Smooth muscle cell (in vitro differentiated cells): ENCODE results near the gene BUB1B. TPM values are rescaled to one million over a fixed set of nuclear protein-coding genes. Genes with fewer than 3 reads are reported as not detected.

Source experiments
- DNase-seq: peaks from one replicate; lab custom pipeline; 2025; ENCODE audit not compliant: unreplicated experiment; lab: John Stamatoyannopoulos, UW
- H2AFZ ChIP-seq: fragments of 200-600 bp; sonication (generic); 2 replicates; pipeline ENCODE4 v1.6.0; 2016; ENCODE audit warnings: antibody characterized with exemption, low read depth, mild to moderate bottlenecking
- H3F3A ChIP-seq: fragments of 200-600 bp; sonication (generic); 2 replicates; pipeline ENCODE4 v1.6.0; 2017; ENCODE audit warnings: antibody characterized with exemption, low read depth
- H3K27ac ChIP-seq: fragments of 200-600 bp; sonication (generic); 2 replicates; pipeline ENCODE4 v1.5.1; 2016; ENCODE audit warnings: low read depth, mild to moderate bottlenecking
- H3K27me3 ChIP-seq: fragments of 200-600 bp; sonication (generic); 2 replicates; pipeline ENCODE4 v1.6.1; 2016; ENCODE audit warnings: low read depth, mild to moderate bottlenecking
- H3K36me3 ChIP-seq: fragments of 200-600 bp; sonication (generic); 2 replicates; pipeline ENCODE4 v1.5.1; 2016; ENCODE audit warnings: low read depth
- H3K4me1 ChIP-seq: fragments of 200-600 bp; sonication (generic); 2 replicates; pipeline ENCODE4 v1.5.1; 2016; ENCODE audit warnings: low read depth
- H3K4me2 ChIP-seq: fragments of 200-600 bp; sonication (generic); 2 replicates; pipeline ENCODE4 v1.6.0; 2016; ENCODE audit warnings: mild to moderate bottlenecking
- H3K4me3 ChIP-seq: fragments of 200-600 bp; sonication (generic); 2 replicates; pipeline ENCODE4 v1.5.1; 2016; ENCODE audit warnings: mild to moderate bottlenecking
- H3K79me2 ChIP-seq: fragments of 200-600 bp; sonication (generic); 2 replicates; pipeline ENCODE4 v1.6.0; 2016; ENCODE audit warnings: low read depth, mild to moderate bottlenecking
- H3K9ac ChIP-seq: fragments of 200-600 bp; sonication (generic); 2 replicates; pipeline ENCODE4 v1.6.0; 2016; ENCODE audit warnings: low read depth
- H3K9me3 ChIP-seq: fragments of 200-600 bp; sonication (generic); replicated peaks from 2 replicates; pipeline ENCODE4 v1.5.1; 2016; ENCODE audit warnings: low read depth
- H4K20me1 ChIP-seq: fragments of 200-600 bp; sonication (generic); 2 replicates; pipeline ENCODE4 v1.6.0; 2016; ENCODE audit warnings: low read depth
- WGBS: methylation state at CpG from one replicate; pipeline ENCODE4 v1.1.7; 2016; ENCODE audit warnings: low lambda C conversion rate; 5-methylcytosine and 5-hydroxymethylcytosine counted together
- polyA plus RNA-seq: library from polyadenylated mRNA; unstranded; fragments of >200 nt; fragmentation: Nextera tagmentation; extraction: Ambion mirVana; gene quantifications from 2 replicates; pipeline ENCODE4 v1.2.1, GENCODE V29; 2016
- total RNA-seq: library from RNA; depleted of rRNA; stranded (reverse); fragments of >200 nt; gene quantifications from 2 replicates; pipeline ENCODE4 v1.2.3, GENCODE V29; 2014
- TF ChIP-seq, protein P1 (sequence below): fragments of 200-600 bp; sonication (generic); IDR thresholded peaks from 2 replicates; pipeline ENCODE4 v1.5.1; 2017; ENCODE audit warnings: borderline replicate concordance, mild to moderate bottlenecking, antibody characterized with exemption; ENCODE audit not compliant: insufficient read depth, poor library complexity, severe bottlenecking

BUB1B gene
- total and polyA plus RNA-seq, 2 experiments from 2014 or later, result 5.8 to 15.0 TPM

DNA sequence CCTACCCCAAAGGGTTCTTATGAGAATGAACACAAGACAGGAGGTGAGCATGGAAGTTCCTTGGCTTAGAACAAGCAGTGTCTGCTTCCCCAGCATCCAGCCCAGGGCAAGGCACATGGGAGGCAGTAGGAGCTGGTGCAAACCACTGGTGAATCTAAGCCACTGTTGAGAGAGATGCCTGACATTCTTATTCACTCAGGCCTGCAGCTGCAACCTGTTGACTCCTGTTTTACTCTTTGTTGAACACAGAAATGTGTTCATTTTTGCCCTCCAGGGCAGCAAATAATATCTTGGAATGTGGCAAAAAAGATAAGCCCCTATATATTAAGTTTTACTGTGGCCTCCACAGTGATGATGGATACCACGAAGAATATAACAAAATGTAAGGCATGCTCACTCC is 69.1 kb downstream of the BUB1B start:
- H3K27ac ChIP-seq, result no peak overlapping the region
- H3K79me2 ChIP-seq, result no peaks in the 10 kb centered on the region
- no peaks in the 10 kb centered on the region for H3K9me3 ChIP-seq
- no peak for DNase-seq
- H2AFZ ChIP-seq, result no peak overlapping the region
- H4K20me1 ChIP-seq, result no peaks in the 10 kb centered on the region
- no peak overlapping the region for H3K4me3 ChIP-seq
- no peaks in the 10 kb centered on the region for H3K27me3 ChIP-seq
- H3K9ac ChIP-seq, result no peak overlapping the region
- TF ChIP-seq, protein P1, sequence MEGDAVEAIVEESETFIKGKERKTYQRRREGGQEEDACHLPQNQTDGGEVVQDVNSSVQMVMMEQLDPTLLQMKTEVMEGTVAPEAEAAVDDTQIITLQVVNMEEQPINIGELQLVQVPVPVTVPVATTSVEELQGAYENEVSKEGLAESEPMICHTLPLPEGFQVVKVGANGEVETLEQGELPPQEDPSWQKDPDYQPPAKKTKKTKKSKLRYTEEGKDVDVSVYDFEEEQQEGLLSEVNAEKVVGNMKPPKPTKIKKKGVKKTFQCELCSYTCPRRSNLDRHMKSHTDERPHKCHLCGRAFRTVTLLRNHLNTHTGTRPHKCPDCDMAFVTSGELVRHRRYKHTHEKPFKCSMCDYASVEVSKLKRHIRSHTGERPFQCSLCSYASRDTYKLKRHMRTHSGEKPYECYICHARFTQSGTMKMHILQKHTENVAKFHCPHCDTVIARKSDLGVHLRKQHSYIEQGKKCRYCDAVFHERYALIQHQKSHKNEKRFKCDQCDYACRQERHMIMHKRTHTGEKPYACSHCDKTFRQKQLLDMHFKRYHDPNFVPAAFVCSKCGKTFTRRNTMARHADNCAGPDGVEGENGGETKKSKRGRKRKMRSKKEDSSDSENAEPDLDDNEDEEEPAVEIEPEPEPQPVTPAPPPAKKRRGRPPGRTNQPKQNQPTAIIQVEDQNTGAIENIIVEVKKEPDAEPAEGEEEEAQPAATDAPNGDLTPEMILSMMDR, result no peak
- H3K4me2 ChIP-seq, result no peak overlapping the region
- WGBS, result 81% methylated on average over 1 of the region's 1 CpG
- no peaks in the 10 kb centered on the region for H3K36me3 ChIP-seq
- no peaks in the 10 kb centered on the region for H3K4me1 ChIP-seq
- H3F3A ChIP-seq, result no peaks in the 10 kb centered on the region

DNA sequence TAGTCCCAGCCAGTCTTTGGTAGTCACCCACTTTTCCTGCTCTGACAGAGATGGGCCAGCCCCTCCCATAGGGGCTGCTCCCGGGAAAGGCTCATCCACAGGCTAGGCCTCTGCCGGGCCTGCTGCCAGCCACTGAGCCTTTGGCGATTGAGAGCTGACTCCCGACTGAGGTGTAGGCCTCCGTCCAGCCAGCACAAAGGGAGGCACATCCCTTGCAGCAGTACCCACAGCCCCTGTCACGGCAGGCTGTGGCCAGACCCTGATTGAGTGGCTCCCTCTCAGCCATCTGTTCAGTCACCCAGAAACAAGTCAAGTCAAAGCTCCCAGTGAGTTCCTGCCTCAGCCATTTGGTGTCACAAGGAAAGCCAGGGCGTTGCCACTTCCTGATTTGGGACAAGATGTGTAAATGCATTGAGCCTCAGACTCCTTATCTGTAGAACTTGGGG is 71.8 kb downstream of the BUB1B start:
- Histone ChIP-seq H2AFZ (no peak overlapping the region), H3K27ac (no peak overlapping the region), H3F3A (no peaks in the 10 kb centered on the region), H3K36me3 (no peaks in the 10 kb centered on the region), H3K4me1 (no peaks in the 10 kb centered on the region), H3K9ac (no peak overlapping the region), H3K79me2 (no peaks in the 10 kb centered on the region), H3K4me2 (no peak overlapping the region), H3K9me3 (no peaks in the 10 kb centered on the region), H4K20me1 (no peaks in the 10 kb centered on the region), H3K4me3 (no peak overlapping the region), H3K27me3 (peaks cover 8% of the 10 kb centered on the region)
- 83% methylated on average over 7 of the region's 7 CpGs for WGBS
- TF ChIP-seq, protein P1, result no peak
- DNase-seq, result no peak

DNA sequence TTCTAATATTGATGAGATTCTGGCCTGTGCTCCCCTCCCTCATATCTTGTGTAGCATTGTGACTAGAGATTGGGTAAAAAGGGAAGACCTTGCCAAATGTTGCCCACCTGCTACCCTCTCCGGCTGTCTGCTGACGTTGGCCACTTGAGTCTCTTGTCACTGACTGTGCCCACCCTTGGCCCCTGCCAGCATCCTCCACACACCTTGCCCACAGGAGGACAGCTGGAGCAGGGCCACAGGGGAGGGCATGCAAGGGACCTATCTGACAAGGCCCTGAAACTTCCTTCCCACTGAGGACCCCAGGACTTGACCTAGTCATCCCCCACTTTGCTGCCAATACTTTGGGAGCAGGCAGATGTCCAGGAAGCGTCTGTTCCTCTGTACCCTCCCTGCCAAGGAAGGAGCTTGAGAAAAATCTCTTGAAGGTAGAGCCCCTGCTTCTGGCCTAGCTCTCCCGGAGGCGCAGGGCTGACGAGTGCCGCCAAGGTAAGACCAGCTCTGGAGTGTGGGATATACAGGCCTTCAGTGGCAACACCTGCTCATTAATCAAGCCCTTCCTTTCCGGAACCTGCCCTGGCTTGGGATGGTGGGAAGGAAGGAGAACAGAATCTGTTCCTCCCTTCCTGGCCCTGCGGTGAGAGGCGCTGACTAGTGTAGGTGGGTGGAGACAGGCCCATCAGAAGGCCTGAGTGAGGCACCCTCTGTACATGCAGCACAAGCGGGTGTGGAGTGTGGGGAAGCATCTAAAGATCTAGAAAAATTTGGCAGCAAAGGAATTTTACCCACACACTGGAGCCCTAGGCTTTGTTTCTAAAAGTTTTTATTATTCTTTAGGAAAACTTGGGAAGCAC is 73.1 kb downstream of the BUB1B start:
- TF ChIP-seq, protein P1, result no peak
- Histone ChIP-seq H3K27ac (no peak overlapping the region), H3K4me2 (no peak overlapping the region), H3K4me3 (no peak overlapping the region), H3K79me2 (no peaks in the 10 kb centered on the region), H2AFZ (no peak overlapping the region), H3K36me3 (no peaks in the 10 kb centered on the region), H3K9ac (no peak overlapping the region), H3K9me3 (no peaks in the 10 kb centered on the region), H3F3A (no peaks in the 10 kb centered on the region), H4K20me1 (no peaks in the 10 kb centered on the region), H3K27me3 (peaks cover 19% of the 10 kb centered on the region), H3K4me1 (peaks cover 5% of the 10 kb centered on the region)
- WGBS, result 85% methylated on average over 11 of the region's 11 CpGs
- DNase-seq, result no peak

DNA sequence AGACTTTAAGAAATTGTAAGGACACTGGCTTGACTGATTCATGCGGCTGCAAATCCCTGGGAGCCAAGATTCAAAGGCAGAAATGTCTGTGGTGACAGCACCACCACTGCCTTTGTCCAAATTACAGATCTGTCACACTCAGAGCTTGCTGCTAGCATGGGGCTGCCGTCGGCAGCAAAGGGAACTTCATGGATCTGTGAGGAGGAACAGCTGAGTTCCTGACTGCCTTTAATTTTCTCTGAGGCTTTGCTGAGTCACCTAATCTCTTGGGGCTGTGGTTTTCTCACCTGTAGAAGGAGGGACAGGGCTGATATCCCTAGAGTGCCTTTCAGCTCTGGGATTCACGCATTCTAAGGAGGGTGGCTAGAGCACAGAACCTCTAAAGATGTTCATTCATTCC is 73.9 kb downstream of the BUB1B start:
- TF ChIP-seq, protein P1, result no peak
- H3K4me2 ChIP-seq, result no peak overlapping the region
- no peaks in the 10 kb centered on the region for H4K20me1 ChIP-seq
- 51% methylated on average over 4 of the region's 4 CpGs for WGBS
- peaks cover 5% of the 10 kb centered on the region for H3K4me1 ChIP-seq
- no peak overlapping the region for H3K4me3 ChIP-seq
- peak overlapping the region; percentile 13 for H3K27ac ChIP-seq
- H3K36me3 ChIP-seq, result no peaks in the 10 kb centered on the region
- no peaks in the 10 kb centered on the region for H3F3A ChIP-seq
- H3K79me2 ChIP-seq, result no peaks in the 10 kb centered on the region
- H2AFZ ChIP-seq, result no peak overlapping the region
- H3K9me3 ChIP-seq, result no peaks in the 10 kb centered on the region
- H3K27me3 ChIP-seq, result peaks cover 19% of the 10 kb centered on the region
- no peak for DNase-seq
- H3K9ac ChIP-seq, result no peak overlapping the region
